Left lung (tissue), 10 donors: Measurements from ENCODE around the gene ARIH2. TPM values are rescaled to one million over a fixed set of nuclear protein-coding genes. Genes with fewer than 3 reads are reported as not detected.

Source experiments
- ATAC-seq: fragments of 200-7000 bp; cut with Tn5 transposase; one replicate; pipeline ENCODE4 v1.9.1; 2020; ENCODE audit warnings: moderate library complexity
- DNase-seq, 4 donors: peaks; one replicate each; pipeline ENCODE4 v3.0.0-alpha.2; 2013 to 2020
- H3K27ac ChIP-seq, 2 donors: fragments of 200-600 bp; sonication (generic) in 1 of 2; one replicate each; pipeline versions ENCODE4 v1.5.0 to v1.8.0; 2020 to 2021
- H3K27me3 ChIP-seq, 2 donors: fragments of 200-600 bp; sonication (generic) in 1 of 2; one replicate each; pipeline versions ENCODE4 v1.5.0 to v1.8.0; 2020 to 2021
- H3K36me3 ChIP-seq, 2 donors: fragments of 200-600 bp; sonication (generic) in 1 of 2; one replicate each; pipeline versions ENCODE4 v1.5.0 to v1.8.0; 2020 to 2021
- H3K4me1 ChIP-seq, 2 donors: fragments of 200-600 bp; one replicate each; pipeline ENCODE4 v1.8.0; 2021
- H3K4me3 ChIP-seq, 2 donors: fragments of 200-600 bp; sonication (generic) in 1 of 2; one replicate each; pipeline versions ENCODE4 v1.5.0 to v1.8.0; 2020 to 2021; ENCODE audit warnings: mild to moderate bottlenecking in 1 of 2
- H3K9me3 ChIP-seq, 2 donors: fragments of 200-600 bp; sonication (generic) in 1 of 2; one replicate each; pipeline versions ENCODE4 v1.5.0 to v1.8.0; 2020 to 2021
- intact Hi-C, 2 donors: fragments of 100-400 bp; cut with DNase I; formaldehyde crosslinking; loops; one replicate each; pipeline versions ENCODE4 v1.11.2 to v1.14.2; 2022
- polyA plus RNA-seq, 6 donors: library from polyadenylated mRNA; unstranded; fragments of 120-200 nt; gene quantifications; one replicate each; pipeline ENCODE4 v1.2.1, GENCODE V29; 2013; ENCODE audit not compliant: insufficient read length in 6 of 6
- total RNA-seq, 2 donors: library from RNA; stranded (reverse); fragmentation: NEBNext Ultra II Directional; extraction: Animal tissue kit (Norgen Biotek cat#: 25700); gene quantifications; one replicate each; pipeline ENCODE4 v1.2.1, GENCODE V29; 2021
- TF ChIP-seq, protein P1 (sequence below), 2 donors: fragments of 200-600 bp; sonication (generic) in 1 of 2; IDR thresholded peaks; one replicate each; pipeline versions ENCODE4 v1.5.0 to v1.8.0; 2021; ENCODE audit warnings: antibody characterized with exemption in 2 of 2
- donor health status: DM: no; HTN: yes; CAD: no.
- donor health status: DM: no; HTN: no; CAD: no.

ARIH2 gene
- total and polyA plus RNA-seq, 8 donors: 67.9 to 92.4 (median 83.5) TPM

DNA sequence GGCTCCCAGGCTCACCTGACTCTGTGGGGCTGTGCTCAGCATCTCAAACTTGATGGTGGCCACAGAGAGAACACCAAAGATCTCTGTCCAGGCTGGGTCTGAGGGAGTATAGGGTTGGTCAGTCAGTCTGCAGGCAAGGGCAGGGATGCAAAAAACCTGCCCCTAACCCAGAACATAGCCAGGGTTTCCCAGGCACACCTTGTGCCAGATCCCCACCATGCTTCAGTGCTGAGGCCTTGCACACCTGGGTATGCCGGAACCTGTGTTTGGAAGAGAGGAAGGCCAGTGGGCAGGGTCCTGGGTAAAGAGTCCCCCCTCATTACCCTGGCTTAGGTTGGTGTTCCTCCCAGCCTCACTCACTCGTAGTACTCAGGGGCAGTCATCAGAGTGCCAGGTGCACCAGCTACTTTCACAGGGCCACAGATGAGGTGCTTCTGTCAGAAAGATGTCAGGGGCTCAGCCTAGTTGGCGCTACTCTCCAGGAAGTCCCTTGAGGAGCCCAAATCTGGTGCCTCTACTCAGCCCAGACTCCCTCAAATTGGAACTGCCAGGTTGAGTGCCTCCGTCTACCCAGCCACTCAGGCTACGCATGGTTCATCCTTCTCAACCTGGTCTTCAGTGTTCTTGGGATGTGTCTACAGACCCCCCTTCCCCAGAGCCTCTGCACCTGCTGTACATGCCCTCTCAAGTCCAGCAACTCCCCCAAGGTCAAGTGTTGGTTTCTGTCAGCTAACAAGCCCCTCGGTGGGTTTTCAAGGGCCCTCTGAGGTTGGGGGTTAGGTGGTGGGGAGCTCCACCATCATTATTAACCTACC, 98.0 kb downstream of the ARIH2 start:
- no peaks in the 10 kb centered on the region for H3K9me3 ChIP-seq
- no peak overlapping the region for H3K27ac ChIP-seq
- peaks cover 23 to 36% of the 10 kb centered on the region in 2 donors for H3K4me1 ChIP-seq
- no peak overlapping the region for H3K4me3 ChIP-seq
- no peaks in the 10 kb centered on the region for H3K27me3 ChIP-seq
- DNase-seq: no peak
- intact Hi-C loops: no loop called here
- peaks cover 0 to 52% of the 10 kb centered on the region in 2 donors for H3K36me3 ChIP-seq
- TF ChIP-seq, protein P1, sequence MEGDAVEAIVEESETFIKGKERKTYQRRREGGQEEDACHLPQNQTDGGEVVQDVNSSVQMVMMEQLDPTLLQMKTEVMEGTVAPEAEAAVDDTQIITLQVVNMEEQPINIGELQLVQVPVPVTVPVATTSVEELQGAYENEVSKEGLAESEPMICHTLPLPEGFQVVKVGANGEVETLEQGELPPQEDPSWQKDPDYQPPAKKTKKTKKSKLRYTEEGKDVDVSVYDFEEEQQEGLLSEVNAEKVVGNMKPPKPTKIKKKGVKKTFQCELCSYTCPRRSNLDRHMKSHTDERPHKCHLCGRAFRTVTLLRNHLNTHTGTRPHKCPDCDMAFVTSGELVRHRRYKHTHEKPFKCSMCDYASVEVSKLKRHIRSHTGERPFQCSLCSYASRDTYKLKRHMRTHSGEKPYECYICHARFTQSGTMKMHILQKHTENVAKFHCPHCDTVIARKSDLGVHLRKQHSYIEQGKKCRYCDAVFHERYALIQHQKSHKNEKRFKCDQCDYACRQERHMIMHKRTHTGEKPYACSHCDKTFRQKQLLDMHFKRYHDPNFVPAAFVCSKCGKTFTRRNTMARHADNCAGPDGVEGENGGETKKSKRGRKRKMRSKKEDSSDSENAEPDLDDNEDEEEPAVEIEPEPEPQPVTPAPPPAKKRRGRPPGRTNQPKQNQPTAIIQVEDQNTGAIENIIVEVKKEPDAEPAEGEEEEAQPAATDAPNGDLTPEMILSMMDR (IDR thresholded peaks at IDR 0.05): no peak
- no peak for ATAC-seq

DNA sequence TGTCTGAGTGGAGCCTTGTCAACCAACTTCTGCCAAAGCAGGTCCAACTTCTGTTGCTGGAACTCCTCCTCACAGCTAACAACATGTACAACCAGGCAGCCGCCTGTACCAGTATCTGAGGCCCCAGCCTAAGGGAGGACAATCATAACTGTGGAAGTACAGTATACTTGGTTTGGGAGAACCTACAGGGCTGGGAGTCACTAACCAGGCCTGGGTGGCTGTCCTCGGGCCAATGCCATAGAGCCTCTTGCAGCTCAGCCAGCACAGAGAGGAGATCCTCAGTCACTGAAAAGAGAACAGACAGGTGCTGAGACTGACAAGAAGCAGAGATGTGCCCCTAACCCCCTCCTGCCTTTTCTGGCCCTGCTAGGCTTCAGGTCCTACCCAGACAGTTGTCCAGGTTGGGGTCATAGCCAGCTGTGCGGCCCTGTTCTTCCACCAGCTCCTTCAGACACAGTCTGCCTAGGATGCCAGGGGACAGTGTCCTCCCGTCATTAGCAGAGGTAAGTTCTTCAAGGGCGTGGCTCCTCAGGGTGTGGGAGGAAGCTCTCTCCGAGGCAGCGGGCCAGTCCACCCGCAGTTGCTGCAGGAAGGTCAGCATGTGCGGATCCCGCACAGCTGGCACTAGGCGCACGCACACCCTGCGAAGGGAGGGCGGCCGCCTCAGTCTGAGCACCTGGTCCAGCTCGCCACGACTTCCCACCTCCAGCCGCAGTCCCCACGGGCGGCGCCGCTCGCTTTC, 98.8 kb downstream of the ARIH2 start:
- H3K36me3 ChIP-seq: peaks cover 0 to 44% of the 10 kb centered on the region in 2 donors
- DNase-seq (no peak), ATAC-seq (no peak)
- TF ChIP-seq, protein P1 (IDR thresholded peaks at IDR 0.05): no peak
- peak overlapping the region; percentile 59 to 89 for H3K27ac ChIP-seq
- peak overlapping the region; percentile 88 to 97 for H3K4me3 ChIP-seq
- H3K9me3 ChIP-seq: no peaks in the 10 kb centered on the region
- H3K27me3 ChIP-seq: no peaks in the 10 kb centered on the region
- intact Hi-C loops: no loop called here
- peaks cover 23 to 37% of the 10 kb centered on the region in 2 donors for H3K4me1 ChIP-seq

DNA sequence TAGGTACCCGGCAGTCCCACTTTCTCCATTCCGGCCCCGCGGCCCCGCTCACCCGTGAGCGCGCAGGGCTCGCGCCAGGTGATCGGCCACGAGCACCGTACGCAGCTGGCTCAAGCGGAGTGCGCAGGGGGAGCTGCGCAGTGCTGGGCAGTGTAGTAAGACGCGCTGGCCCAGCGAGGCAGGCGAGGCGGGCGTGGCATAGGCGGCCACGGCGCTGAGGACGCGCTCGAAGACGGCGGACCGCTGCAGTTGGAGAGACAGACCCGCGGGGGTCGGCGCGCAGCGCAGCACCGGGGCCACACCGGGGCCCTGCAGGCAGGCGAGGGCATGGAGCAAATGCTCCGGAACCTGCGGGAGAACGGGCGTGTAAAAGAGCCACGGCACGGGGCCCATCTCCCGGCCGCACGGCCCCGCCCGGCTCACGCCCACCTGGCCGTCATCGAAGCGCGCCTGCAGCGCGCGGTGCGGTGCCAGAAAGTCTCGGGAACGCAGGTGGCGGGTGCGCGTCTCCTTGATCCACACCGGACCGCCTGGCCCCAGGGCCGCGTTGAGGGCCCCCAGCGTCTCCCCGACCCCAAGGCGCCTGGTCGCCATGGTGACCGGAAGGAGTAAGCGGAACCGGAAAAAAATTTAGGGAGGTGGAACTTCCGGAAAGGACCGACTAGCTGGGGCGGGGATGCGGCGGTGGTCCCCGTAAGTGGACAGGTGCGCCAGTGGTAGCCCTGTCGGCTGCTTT, 99.5 kb downstream of the ARIH2 start, which contains the start of gene DALRD3:
Gene DALRD3, minus strand, starts transcription at position 610 of the 736 bp plus-strand sequence. Its CDS starts 16 bp downstream, at position 594.
- TF ChIP-seq, protein P1 (IDR thresholded peaks at IDR 0.05): no peak
- H3K27ac ChIP-seq: peak within 1 kb of the TSS; percentile 59 to 100
- H3K27me3 ChIP-seq: no peaks in the 10 kb centered on the region
- H3K4me3 ChIP-seq: peak within 1 kb of the TSS; percentile 88 to 97
- DNase-seq: peak; percentile 65 to 90 (median 72)
- intact Hi-C loops: no loop called here
- H3K9me3 ChIP-seq: no peaks in the 10 kb centered on the region
- ATAC-seq: peak; percentile 14
- H3K36me3 ChIP-seq: peaks cover 0 to 40% of the 10 kb centered on the region in 2 donors
- H3K4me1 ChIP-seq: peaks cover 28 to 44% of the 10 kb centered on the region in 2 donors

- no peak for ATAC-seq
- Histone ChIP-seq H3K9me3 (no peaks in the 10 kb centered on the region), H3K4me3 (peak overlapping the region; percentile 88 to 97), H3K27ac (peak overlapping the region; percentile 59 to 89), H3K27me3 (no peaks in the 10 kb centered on the region), H3K4me1 (peaks cover 32 to 50% of the 10 kb centered on the region in 2 donors), H3K36me3 (peaks cover 0 to 40% of the 10 kb centered on the region in 2 donors)
- TF ChIP-seq, protein P1 (IDR thresholded peaks at IDR 0.05): no peak
- intact Hi-C loops: no loop called here
- no peak for DNase-seq
Measured at GRCh38 chr3:49018707-49019006, 100.0 kb downstream of the ARIH2 start.
